ENCODE results near the gene ABR. TPM values are rescaled to one million over a fixed set of nuclear protein-coding genes. Genes with fewer than 3 reads are reported as not detected.

The ABR gene
- polyA plus RNA-seq, 2 of the 4 experiments (the other 2 are of a cell fraction) = 70.9 to 73.8 TPM

DNA sequence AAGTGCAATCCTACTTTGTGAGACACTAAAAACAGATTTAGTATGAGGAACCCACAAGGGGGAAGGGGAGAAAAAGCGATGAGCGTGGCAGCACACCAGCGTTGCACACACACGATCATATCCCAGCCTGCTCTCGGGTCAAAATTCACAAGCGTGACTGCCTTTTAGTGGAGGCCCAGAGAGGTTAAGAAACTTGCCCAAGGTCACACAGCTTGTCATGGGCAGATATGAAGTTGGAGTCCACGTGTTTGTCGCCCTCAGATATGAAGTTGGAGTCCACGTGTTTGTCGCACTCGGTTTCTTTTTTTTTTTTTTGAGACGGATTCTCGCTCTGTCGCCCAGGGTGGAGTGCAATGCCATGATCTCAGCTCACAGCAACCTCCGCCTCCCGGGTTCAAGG, 124.5 kb downstream of the ABR start:
- no peak overlapping the region for H3K4me2 ChIP-seq
- ATAC-seq = no peak
- no peak for TF ChIP-seq CBX8 (IDR thresholded peaks at IDR 0.05)
- TF ChIP-seq ZFP36 (IDR thresholded peaks at IDR 0.05; ENCODE audit: borderline replicate concordance, partially characterized antibody) = peak; percentile 59
- no peaks in the 10 kb centered on the region for H3K9me3 ChIP-seq
- 88% methylated on average over 16 of the region's 16 CpGs for WGBS (ENCODE audit: missing lambda C conversion rate)
- FAIRE-seq = no peak
- POLR2A ChIA-PET = no interaction called here
- CTCF ChIA-PET = interaction anchor here (0.6 to 9.2 kb wide), 26 partner anchors 7 to 457 kb away, joined by 3 to 177 read pairs (median 9); partner anchors contain the start of gene TIMM22
- no peak overlapping the region for H3K27ac ChIP-seq
- no peaks in the 10 kb centered on the region for H3K4me1 ChIP-seq
- no peak overlapping the region for H3K4me3 ChIP-seq
- DNase-seq (ENCODE audit: low read depth in 1 of 2, low spot score in 1 of 2) = no peak

DNA sequence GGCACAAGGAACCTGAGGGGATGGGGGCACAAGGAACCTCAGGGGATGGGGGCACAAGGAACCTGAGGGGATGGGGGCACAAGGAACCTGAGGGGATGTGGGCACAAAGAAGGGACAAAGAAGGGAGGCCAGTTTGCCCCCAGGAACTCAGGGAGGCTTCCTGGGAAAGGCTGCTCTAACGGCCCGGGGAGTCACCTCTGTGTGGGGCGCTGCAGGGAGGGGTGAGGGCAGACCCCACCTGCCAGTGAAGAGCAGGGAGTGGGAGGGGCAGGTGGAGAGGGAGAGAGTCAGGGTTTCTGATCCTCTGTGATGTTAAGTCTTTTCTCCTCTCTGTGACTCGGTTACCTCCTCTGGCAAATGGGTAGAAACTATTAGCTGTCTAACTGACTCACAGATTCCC, 125.1 kb downstream of the ABR start:
- no peak for FAIRE-seq
- no peak for ATAC-seq
- TF ChIP-seq GATA3 (IDR thresholded peaks at IDR 0.05; ENCODE audit: borderline replicate concordance) (no peak), FOXS1 (CRISPR knock-in tag; IDR thresholded peaks at IDR 0.05) (no peak), ESRRA (IDR thresholded peaks at IDR 0.05; ENCODE audit: borderline replicate concordance, low read length) (no peak), HEYL (CRISPR knock-in tag; IDR thresholded peaks at IDR 0.05) (no peak), RCOR1 (IDR thresholded peaks at IDR 0.05; ENCODE audit: low read depth, low read length) (no peak), KDM1A (IDR thresholded peaks at IDR 0.05; ENCODE audit: low read depth) (no peak), EHMT2 (IDR thresholded peaks at IDR 0.05; ENCODE audit: low read depth) (no peak), CBX8 (IDR thresholded peaks at IDR 0.05) (no peak)
- TF ChIP-seq, protein P1, sequence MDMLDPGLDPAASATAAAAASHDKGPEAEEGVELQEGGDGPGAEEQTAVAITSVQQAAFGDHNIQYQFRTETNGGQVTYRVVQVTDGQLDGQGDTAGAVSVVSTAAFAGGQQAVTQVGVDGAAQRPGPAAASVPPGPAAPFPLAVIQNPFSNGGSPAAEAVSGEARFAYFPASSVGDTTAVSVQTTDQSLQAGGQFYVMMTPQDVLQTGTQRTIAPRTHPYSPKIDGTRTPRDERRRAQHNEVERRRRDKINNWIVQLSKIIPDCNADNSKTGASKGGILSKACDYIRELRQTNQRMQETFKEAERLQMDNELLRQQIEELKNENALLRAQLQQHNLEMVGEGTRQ (IDR thresholded peaks at IDR 0.05) = no peak
- TF ChIP-seq, protein P2, sequence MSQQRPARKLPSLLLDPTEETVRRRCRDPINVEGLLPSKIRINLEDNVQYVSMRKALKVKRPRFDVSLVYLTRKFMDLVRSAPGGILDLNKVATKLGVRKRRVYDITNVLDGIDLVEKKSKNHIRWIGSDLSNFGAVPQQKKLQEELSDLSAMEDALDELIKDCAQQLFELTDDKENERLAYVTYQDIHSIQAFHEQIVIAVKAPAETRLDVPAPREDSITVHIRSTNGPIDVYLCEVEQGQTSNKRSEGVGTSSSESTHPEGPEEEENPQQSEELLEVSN (IDR thresholded peaks at IDR 0.05; ENCODE audit: borderline replicate concordance, low read depth) = no peak
- H3K27ac ChIP-seq = no peak overlapping the region
- ChIA-PET CTCF (interaction anchor here (0.6 to 9.2 kb wide), 11 partner anchors 14 to 248 kb away, joined by 3 to 177 read pairs (median 23); partner anchors contain the start of gene TIMM22), POLR2A (no interaction called here)
- no peak for DNase-seq (ENCODE audit: low read depth in 1 of 2, low spot score in 1 of 2)
- 97% methylated on average over 4 of the region's 4 CpGs for WGBS (ENCODE audit: missing lambda C conversion rate)
- no peak overlapping the region for H3K4me3 ChIP-seq
- H3K9me3 ChIP-seq = no peaks in the 10 kb centered on the region
- no peaks in the 10 kb centered on the region for H3K4me1 ChIP-seq
- no peak overlapping the region for H3K4me2 ChIP-seq

DNA sequence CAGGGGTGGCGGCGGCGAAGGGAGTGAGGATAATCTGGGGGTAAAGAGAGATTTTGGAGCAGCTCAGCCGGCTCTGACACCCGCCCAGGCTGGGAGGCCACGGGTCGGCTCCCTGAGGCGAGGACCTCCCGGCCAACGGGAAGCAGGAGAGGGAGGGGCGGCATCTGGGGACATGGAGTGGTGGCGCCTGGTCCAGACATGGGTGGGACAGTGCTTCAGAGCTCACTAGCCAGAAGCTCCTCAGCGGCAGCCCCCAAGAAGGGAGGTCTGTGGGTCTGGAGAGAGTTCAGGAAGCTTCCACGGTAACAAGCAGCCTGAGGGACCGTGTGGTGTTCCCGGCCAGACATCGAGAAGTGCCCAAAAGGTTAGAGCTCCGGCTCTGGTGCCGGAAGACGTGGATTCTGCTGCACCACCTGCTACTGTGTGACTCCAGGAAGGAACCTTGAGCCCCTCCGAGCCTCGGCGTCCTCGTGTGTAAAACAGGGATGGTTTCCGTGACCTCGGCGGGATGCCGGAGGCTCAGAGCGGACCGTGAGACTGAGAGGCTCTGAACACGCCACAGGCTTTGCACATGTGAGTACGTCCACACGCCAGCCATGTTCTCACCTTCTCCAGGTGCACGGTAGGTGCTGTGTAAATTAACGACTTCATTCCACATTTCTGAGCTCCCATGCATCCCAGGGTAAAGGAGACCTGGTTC, 126.0 kb downstream of the ABR start:
- WGBS (ENCODE audit: missing lambda C conversion rate) = 92% methylated on average over 35 of the region's 35 CpGs
- no peak overlapping the region for H3K4me3 ChIP-seq
- H3K4me1 ChIP-seq = no peaks in the 10 kb centered on the region
- ATAC-seq = no peak
- no peak for DNase-seq (ENCODE audit: low read depth in 1 of 2, low spot score in 1 of 2)
- CTCF ChIA-PET = interaction anchor here (0.7 to 9.2 kb wide), 5 partner anchors 14 to 252 kb away, joined by 3 to 177 read pairs (median 77); no protein-coding TSS in a partner anchor
- POLR2A ChIA-PET = no interaction called here
- no peak overlapping the region for H3K27ac ChIP-seq
- H3K9me3 ChIP-seq = no peaks in the 10 kb centered on the region
- no peak for TF ChIP-seq POLR2AphosphoS2 (conservative IDR thresholded peaks at IDR 0.05; ENCODE audit: low read length)
- TF ChIP-seq, protein P3, sequence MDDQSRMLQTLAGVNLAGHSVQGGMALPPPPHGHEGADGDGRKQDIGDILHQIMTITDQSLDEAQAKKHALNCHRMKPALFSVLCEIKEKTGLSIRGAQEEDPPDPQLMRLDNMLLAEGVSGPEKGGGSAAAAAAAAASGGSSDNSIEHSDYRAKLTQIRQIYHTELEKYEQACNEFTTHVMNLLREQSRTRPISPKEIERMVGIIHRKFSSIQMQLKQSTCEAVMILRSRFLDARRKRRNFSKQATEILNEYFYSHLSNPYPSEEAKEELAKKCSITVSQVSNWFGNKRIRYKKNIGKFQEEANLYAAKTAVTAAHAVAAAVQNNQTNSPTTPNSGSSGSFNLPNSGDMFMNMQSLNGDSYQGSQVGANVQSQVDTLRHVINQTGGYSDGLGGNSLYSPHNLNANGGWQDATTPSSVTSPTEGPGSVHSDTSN (IDR thresholded peaks at IDR 0.05) = no peak
- no peak for TF ChIP-seq CBX2 (IDR thresholded peaks at IDR 0.05; ENCODE audit: borderline replicate concordance, low read depth)
- TF ChIP-seq EP300 (IDR thresholded peaks at IDR 0.05) = no peak
- TF ChIP-seq CHD2 (IDR thresholded peaks at IDR 0.05; ENCODE audit: low read length, partially characterized antibody) = no peak
- TF ChIP-seq, protein P4, sequence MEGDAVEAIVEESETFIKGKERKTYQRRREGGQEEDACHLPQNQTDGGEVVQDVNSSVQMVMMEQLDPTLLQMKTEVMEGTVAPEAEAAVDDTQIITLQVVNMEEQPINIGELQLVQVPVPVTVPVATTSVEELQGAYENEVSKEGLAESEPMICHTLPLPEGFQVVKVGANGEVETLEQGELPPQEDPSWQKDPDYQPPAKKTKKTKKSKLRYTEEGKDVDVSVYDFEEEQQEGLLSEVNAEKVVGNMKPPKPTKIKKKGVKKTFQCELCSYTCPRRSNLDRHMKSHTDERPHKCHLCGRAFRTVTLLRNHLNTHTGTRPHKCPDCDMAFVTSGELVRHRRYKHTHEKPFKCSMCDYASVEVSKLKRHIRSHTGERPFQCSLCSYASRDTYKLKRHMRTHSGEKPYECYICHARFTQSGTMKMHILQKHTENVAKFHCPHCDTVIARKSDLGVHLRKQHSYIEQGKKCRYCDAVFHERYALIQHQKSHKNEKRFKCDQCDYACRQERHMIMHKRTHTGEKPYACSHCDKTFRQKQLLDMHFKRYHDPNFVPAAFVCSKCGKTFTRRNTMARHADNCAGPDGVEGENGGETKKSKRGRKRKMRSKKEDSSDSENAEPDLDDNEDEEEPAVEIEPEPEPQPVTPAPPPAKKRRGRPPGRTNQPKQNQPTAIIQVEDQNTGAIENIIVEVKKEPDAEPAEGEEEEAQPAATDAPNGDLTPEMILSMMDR (IDR thresholded peaks at IDR 0.05) = no peak
- TF ChIP-seq KDM1A (IDR thresholded peaks at IDR 0.05; ENCODE audit: low read depth) = no peak
- TF ChIP-seq EHMT2 (IDR thresholded peaks at IDR 0.05; ENCODE audit: low read depth) = no peak
- no peak for TF ChIP-seq RARB (CRISPR knock-in tag; IDR thresholded peaks at IDR 0.05)
- TF ChIP-seq TFCP2L1 (CRISPR knock-in tag; IDR thresholded peaks at IDR 0.05) = no peak
- no peak for TF ChIP-seq NR3C1 (IDR thresholded peaks at IDR 0.05)
- TF ChIP-seq POLR2A (IDR thresholded peaks at IDR 0.05; ENCODE audit: low read length) = no peak
- TF ChIP-seq, protein P1 (IDR thresholded peaks at IDR 0.05) = no peak
- TF ChIP-seq, protein P2 (IDR thresholded peaks at IDR 0.05; ENCODE audit: borderline replicate concordance, low read depth) = no peak
- FAIRE-seq = no peak
- H3K4me2 ChIP-seq = no peak overlapping the region
